ENCODE results near the gene CNOT2.
"Not testable (repeated sequence)": the region's sequence is repeated elsewhere in the genome, so short reads cannot be mapped to it uniquely, and the experiment has no call there.

The CNOT2 gene

GRCh38 chr12:70365398-70365647 is 122.1 kb downstream of the CNOT2 start:
- DNase-seq (ENCODE audit: low read depth in 2 of 2): no peak

DNA sequence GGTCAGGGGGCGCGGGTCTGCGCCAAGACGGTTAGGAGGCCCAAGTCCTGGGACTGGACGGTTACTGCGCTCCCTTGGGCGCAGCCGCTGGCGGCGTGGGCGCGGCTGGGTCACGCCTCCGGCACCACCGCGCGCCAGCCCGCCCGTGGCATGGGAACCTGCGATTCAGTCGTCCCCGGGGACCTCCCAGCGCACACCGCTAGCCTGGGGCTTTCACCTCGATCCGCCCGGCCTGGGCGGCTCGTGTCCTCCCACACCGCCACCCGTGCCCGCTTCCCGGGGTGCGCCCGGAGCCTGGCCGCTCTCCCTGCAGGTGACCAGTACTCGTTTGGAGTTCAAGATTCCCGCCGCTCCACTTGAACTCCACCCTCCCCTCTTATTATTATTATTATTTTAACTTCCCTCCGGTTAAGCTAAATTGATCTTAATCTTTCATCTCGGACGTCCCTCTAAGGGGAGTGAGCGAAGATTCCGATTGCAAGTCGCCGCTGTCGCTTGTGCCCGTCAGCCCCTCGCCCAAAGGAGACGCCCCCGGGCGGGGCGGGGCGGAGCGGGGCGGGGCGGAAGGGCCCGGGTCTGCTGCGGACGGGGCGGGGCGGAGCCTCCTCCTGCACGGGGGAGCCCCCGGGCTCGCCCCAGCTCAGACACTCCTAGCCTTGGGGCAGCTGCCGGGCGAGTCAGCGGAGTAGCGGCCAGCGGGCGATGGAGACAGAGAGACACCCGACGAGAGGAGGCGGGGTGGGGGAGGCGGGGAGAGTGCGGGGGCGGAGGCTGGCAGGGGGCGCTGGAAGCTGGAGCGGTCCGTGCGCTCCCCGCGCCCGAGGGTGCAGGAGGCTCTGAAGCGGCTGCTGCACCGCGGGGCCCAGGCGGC is 122.7 kb downstream of the CNOT2 start, which contains the start of gene KCNMB4:
KCNMB4 (plus strand) TSS at position 643 of the 871 bp plus-strand sequence. CDS start 445 bp downstream, outside the sequence.
- peak in 1 of 2 donors; percentile 70 for DNase-seq (ENCODE audit: low read depth in 2 of 2)

DNA sequence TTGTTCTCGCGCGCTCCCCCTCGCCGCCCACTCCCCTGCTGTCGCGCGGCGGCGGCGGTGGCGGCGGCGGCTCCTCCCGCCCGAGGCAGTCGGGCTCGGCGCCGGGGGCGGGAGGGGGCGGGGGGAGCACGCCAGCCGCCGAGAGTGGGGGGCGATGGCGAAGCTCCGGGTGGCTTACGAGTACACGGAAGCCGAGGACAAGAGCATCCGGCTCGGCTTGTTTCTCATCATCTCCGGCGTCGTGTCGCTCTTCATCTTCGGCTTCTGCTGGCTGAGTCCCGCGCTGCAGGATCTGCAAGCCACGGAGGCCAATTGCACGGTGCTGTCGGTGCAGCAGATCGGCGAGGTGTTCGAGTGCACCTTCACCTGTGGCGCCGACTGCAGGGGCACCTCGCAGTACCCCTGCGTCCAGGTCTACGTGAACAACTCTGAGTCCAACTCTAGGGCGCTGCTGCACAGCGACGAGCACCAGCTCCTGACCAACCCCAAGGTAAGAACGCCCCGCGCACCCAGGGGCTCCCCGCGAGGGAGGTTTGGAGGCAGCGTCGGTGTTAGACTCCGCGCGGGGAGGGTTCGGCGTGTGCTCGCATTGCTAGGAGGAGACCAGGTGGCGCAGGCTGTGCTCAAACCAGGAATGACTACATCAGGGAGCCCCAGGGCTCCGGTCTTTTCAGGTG is 123.5 kb downstream of the CNOT2 start:
- DNase-seq (ENCODE audit: low read depth in 2 of 2): peak in 1 of 2 donors; percentile 48

DNA sequence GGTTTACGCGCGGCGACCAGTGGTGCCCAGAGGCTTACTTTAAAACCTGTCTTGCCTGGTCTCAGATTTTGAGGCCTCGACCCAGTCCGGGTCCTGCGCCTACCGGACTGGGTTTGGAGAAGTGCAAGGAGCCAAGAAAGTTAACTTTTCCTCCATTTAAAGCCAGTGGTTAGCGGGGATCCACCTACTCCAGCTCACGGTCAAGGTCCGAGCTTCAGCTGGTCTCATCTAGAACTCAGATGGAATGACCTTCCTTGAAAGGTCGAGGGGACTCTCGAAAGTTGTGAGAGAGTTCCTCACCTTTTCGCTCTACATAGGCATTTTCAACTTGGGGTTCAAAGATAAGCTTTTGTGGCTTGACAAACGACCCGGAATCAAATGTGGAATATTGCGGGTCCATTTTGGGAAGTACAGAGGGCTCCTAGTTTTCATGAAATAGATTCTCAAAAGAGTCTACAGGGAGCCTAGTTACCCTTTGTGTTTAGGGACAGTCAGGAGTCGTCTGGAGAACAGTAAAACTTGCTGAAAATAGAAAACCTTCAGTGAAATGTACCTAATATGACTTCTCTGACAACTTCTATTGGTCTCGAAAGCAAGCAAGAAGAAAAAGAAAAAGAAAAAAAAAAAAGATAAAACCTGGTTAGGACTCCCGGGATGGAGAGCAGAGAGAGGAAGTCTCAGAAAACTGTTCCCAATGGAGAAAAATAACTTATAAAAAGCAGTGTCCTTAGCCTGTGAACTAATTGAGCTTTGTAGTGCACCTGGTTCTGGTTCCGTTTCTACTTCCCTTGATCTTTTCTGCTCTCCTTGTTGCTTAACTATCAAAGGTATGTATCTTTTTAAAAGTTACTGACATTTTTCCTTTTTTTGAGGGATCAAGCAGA is 124.3 kb downstream of the CNOT2 start:
- DNase-seq (ENCODE audit: low read depth in 2 of 2): no peak

GRCh38 chr12:70372881-70373280 is 129.6 kb downstream of the CNOT2 start:
- DNase-seq (ENCODE audit: low read depth in 2 of 2): no peak

DNA sequence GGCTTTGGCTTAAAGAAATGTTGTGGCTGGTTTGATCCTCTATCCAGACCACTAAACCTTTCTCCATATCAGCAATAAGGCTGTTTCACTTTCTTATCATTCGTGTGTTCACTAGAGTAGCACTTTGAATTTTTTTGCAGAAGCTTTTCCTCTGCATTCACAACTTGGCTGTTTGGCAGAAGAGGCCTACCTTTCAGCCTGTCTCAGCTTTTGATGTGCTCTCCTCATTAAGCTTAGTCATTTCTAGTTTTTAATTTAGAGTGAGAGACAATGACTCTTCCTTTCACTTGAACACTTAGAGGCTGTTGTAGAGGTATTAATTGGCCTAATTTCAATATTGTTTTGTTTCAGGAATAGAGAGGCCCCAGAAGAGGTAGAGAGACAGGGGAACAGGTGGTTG is 136.6 kb downstream of the CNOT2 start:
- DNase-seq (ENCODE audit: low read depth in 2 of 2): no peak

DNA sequence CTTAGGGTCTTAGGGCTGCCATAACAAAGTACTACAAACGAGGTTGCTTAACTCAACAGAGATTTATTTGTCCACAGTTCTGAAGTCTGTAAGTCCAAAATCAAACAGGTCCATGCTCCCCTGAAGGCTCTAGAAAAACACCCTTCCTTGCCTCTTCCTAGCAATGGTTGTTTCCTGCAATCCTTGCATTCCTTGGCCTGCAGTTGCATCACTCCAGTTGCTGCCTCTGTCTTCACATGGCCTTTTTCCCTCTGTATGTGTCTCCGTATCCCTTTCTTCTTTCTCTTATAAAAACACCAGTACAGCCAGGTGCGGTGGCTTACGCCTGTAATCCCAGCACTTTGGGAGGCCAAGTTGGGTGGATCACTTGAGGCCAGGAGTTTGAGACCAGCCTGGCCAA is 140.3 kb downstream of the CNOT2 start:
- no peak for DNase-seq (ENCODE audit: low read depth in 2 of 2)

DNA sequence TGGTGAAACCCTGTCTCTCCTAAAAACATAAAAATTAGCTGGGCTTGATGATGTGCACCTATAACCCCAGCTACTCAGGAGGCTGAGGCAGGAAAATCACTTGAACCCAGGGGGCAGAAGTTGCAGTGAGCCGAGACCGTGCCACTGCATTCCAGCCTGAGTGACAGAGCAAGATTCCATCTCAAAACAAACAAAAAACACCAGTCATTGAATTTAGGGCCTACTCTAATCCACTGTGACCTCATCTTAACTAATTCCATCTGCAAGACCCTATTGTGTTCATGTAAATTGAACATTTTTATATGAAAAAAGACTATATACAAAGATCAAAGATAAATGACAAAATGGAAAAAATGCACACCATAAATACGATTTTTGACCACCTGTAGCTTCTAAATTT is 140.7 kb downstream of the CNOT2 start:
- DNase-seq (ENCODE audit: low read depth in 2 of 2): no peak

GRCh38 chr12:70386771-70387170 is 143.5 kb downstream of the CNOT2 start:
- DNase-seq (ENCODE audit: low read depth in 2 of 2): no peak

GRCh38 chr12:70389678-70390077 is 146.4 kb downstream of the CNOT2 start:
- DNase-seq (ENCODE audit: low read depth in 2 of 2): no peak

DNA sequence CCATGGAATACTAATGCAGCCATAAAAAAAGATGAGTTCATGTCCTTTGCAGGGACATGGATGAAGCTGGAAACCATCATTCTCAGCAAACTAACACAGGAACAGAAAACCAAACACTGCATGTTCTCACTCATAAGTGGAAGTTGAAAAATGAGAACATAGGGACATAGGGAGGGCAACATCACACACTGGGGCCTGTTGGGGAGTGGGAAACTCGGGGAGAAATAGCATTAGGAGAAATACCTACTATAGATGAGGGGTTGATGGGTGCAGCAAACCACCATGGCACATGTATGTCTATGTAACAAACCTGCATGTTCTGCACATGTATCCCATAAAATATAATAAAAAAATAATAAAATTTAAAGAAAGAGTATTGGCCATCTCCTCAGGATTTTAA is 149.4 kb downstream of the CNOT2 start:
- DNase-seq (ENCODE audit: low read depth in 2 of 2): not testable (repeated sequence)

DNA sequence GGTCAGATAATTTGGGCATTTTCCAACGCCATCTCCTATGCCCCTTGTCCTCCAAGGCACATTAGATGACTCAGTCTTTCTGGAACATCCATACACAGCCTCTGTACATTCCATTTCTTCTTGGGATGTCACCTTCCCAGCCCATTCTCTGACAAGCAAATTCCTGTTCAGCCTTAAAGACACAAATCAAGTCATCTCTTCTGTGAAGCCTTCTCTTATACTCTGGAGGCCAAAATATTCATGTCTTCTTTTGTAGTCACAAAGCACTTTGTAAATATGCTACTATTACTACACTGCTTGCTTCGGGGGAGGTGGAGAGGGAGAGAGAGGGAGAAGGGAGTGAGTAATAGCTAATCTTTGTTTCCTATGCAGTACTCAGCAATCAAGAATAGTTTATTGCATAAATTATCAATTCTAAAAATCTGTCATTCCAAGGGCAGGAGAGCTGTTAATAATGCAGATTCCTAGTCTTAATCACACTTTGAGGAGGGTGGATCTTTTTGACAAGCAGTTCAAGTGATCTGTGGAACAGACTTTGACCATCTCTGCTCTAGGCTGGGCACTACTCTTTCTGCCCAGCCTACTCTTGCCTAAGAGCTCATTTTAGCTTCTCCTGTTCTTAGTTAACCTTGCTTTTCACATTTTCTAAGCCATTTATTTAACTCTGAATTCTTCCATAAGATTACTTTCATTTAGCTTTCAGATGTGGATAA is 150.7 kb downstream of the CNOT2 start:
- DNase-seq (ENCODE audit: low read depth in 2 of 2): no peak

DNA sequence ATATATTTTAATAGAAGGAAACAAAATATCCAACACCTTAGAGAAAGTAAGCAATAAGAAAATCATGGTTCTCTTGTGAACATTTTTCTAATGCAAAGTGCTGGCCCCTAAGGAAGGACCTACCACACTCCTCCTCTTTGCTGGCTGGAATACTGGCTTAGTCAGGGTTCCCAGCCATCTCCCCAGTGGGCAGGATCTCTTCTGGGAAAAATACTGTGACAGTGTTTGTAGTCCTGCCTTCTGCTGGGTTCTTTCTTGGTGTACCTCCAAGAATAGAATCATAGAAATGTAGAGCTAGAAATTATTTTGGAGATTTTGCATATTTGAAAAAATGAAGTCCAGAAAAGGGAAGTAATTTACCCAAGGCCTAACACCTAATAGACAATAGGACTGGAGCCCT is 154.8 kb downstream of the CNOT2 start:
- no peak for DNase-seq (ENCODE audit: low read depth in 2 of 2)

GRCh38 chr12:70398862-70399261 is 155.6 kb downstream of the CNOT2 start:
- no peak for DNase-seq (ENCODE audit: low read depth in 2 of 2)

- DNase-seq (ENCODE audit: low read depth in 2 of 2): no peak
Measured at GRCh38 chr12:70399311-70399710, 156.1 kb downstream of the CNOT2 start.

- no peak for DNase-seq (ENCODE audit: low read depth in 2 of 2)
Measured at GRCh38 chr12:70400124-70400523, 156.9 kb downstream of the CNOT2 start.

GRCh38 chr12:70402597-70402996 is 159.4 kb downstream of the CNOT2 start:
- DNase-seq (ENCODE audit: low read depth in 2 of 2): no peak

DNA sequence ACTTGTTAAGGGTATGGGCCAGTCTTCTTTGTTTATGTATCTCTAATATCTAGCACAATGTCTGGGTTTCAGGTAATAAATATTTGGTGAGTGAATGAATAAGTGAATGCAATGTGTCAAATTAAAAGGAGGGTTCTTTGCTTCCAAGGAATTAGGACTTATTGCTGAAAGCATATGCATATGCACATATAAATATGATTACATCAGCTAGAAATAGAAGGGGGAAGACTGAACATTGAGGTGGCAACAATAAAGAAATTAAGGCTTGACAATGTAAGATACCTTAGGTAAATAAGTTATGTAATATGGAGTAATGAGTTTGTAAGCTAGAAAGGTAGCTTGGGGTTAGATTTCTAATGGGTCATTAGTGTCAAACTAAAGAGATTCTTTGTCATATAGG is 160.6 kb downstream of the CNOT2 start:
- no peak for DNase-seq (ENCODE audit: low read depth in 2 of 2)

All from stimulated activated CD4-positive, alpha-beta T cell treated with anti-CD3 and anti-CD28 coated beads, Interleukin-15, amount 100 ng/mL, for 48 hours (primary cell).